ENCODE results near the gene C12orf60. TPM values are rescaled to one million over a fixed set of nuclear protein-coding genes. Genes with fewer than 3 reads are reported as not detected.

The C12orf60 gene
- total and polyA plus RNA-seq, 4 experiments from 2014 or later = 0.45 to 2.0 (median 1.4) TPM

GRCh38 chr12:14810167-14810952 is 6.9 kb downstream of the C12orf60 start:
- POLR2A ChIA-PET (ENCODE audit: partially characterized antibody) = interaction anchor here (1.4 to 1.7 kb wide), 2 partner anchors 36 to 40 kb away, joined by 5 to 11 read pairs; a partner anchor contains a TSS
- intact Hi-C loops (cut with micrococcal nuclease) = no loop called here
- Histone ChIP-seq H3K4me1 (ENCODE audit: insufficient read depth, low read length) (peaks cover 14% of the 10 kb centered on the region), H3K4me3 (ENCODE audit: low read length in 2 of 2) (no peak overlapping the region), H3K36me3 (ENCODE audit: insufficient read depth, low read length) (no peaks in the 10 kb centered on the region), H3K27me3 (ENCODE audit: insufficient read depth, low read length) (no peaks in the 10 kb centered on the region), H3K9me3 (ENCODE audit: control insufficient read depth in 1 of 2, low read length in 2 of 2) (no peaks in the 10 kb centered on the region), H3K27ac (ENCODE audit: low read depth, low read length) (no peak overlapping the region)
- DNase-seq = no peak
- no peaks in the 10 kb centered on the region for H3K36me3 Mint-ChIP-seq
- H3K27me3 Mint-ChIP-seq = no peaks in the 10 kb centered on the region
- H3K9me3 Mint-ChIP-seq = no peaks in the 10 kb centered on the region
- peaks cover 9 to 14% (median 13%) of the 10 kb centered on the region in 4 donors for H3K4me1 Mint-ChIP-seq
- CTCF ChIA-PET (ENCODE audit: partially characterized antibody) = interaction anchor here (1.3 to 2.1 kb wide), 3 partner anchors 40 to 411 kb away, joined by 5 to 10 read pairs (median 8); partner anchors contain the start of gene RERG
- H3K27ac Mint-ChIP-seq = peak overlapping the region in 2 of 7 donors; percentile 20 to 57
- peak overlapping the region in 3 of 8 donors; percentile 13 to 64 (median 45) for H3K4me3 Mint-ChIP-seq

GRCh38 chr12:14810953-14811483 is 7.5 kb downstream of the C12orf60 start:
- Histone ChIP-seq H3K4me3 (ENCODE audit: low read length in 2 of 2) (no peak overlapping the region), H3K27ac (ENCODE audit: low read depth, low read length) (no peak overlapping the region), H3K27me3 (ENCODE audit: insufficient read depth, low read length) (no peaks in the 10 kb centered on the region), H3K9me3 (ENCODE audit: control insufficient read depth in 1 of 2, low read length in 2 of 2) (no peaks in the 10 kb centered on the region), H3K4me1 (ENCODE audit: insufficient read depth, low read length) (peaks cover 12% of the 10 kb centered on the region), H3K36me3 (ENCODE audit: insufficient read depth, low read length) (no peaks in the 10 kb centered on the region)
- DNase-seq = no peak
- Mint-ChIP-seq H3K36me3 (no peaks in the 10 kb centered on the region), H3K27ac (no peak overlapping the region), H3K4me1 (peaks cover 5 to 14% (median 11%) of the 10 kb centered on the region in 4 donors), H3K4me3 (peak overlapping the region in 1 of 8 donors; percentile 45), H3K9me3 (no peaks in the 10 kb centered on the region), H3K27me3 (no peaks in the 10 kb centered on the region)
- intact Hi-C loops (cut with micrococcal nuclease) = no loop called here
- CTCF ChIA-PET (ENCODE audit: partially characterized antibody) = interaction anchor here (1.3 to 2.1 kb wide), 3 partner anchors 41 to 410 kb away, joined by 5 to 10 read pairs (median 8); partner anchors contain the start of gene RERG
- POLR2A ChIA-PET (ENCODE audit: partially characterized antibody) = interaction anchor here (1.4 to 1.7 kb wide), 2 partner anchors 37 to 41 kb away, joined by 5 to 11 read pairs; a partner anchor contains a TSS

DNA sequence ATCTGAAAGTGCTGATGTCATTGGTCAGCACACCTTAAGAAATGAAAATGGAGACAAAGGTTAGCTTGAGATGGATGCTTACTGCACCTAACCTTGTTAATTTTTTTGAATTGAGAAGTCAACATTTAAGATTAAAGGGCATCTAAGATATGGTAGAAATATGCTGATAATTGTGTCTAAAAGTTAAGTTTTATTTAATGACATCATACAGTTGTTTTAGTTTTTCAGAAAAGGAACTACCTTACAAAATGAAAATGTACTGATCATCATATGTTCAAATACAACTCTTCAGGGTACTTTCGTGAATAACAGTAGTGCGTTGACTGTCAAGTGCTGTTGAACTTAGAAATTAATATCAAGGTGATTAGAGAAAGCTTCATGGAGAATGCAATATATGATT is 8.0 kb downstream of the C12orf60 start:
- POLR2A ChIA-PET (ENCODE audit: partially characterized antibody) = interaction anchor here (1.7 kb wide), 1 partner anchor 41 kb away, joined by 11 read pairs; a partner anchor contains a TSS
- no peaks in the 10 kb centered on the region for H3K27me3 ChIP-seq (ENCODE audit: insufficient read depth, low read length)
- no peak for DNase-seq
- no peaks in the 10 kb centered on the region for H3K36me3 Mint-ChIP-seq
- peaks cover 12% of the 10 kb centered on the region for H3K4me1 ChIP-seq (ENCODE audit: insufficient read depth, low read length)
- no peaks in the 10 kb centered on the region for H3K9me3 Mint-ChIP-seq
- no peaks in the 10 kb centered on the region for H3K9me3 ChIP-seq (ENCODE audit: control insufficient read depth in 1 of 2, low read length in 2 of 2)
- no peak overlapping the region for H3K27ac ChIP-seq (ENCODE audit: low read depth, low read length)
- H3K27me3 Mint-ChIP-seq = no peaks in the 10 kb centered on the region
- no peaks in the 10 kb centered on the region for H3K36me3 ChIP-seq (ENCODE audit: insufficient read depth, low read length)
- CTCF ChIA-PET (ENCODE audit: partially characterized antibody) = interaction anchor here (1.3 to 2.1 kb wide), 3 partner anchors 41 to 410 kb away, joined by 5 to 10 read pairs (median 8); partner anchors contain the start of gene RERG
- no peak overlapping the region for H3K27ac Mint-ChIP-seq
- H3K4me3 ChIP-seq (ENCODE audit: low read length in 2 of 2) = no peak overlapping the region
- peaks cover 5 to 14% (median 11%) of the 10 kb centered on the region in 4 donors for H3K4me1 Mint-ChIP-seq
- H3K4me3 Mint-ChIP-seq = no peak overlapping the region
- intact Hi-C loops (cut with micrococcal nuclease) = no loop called here

DNA sequence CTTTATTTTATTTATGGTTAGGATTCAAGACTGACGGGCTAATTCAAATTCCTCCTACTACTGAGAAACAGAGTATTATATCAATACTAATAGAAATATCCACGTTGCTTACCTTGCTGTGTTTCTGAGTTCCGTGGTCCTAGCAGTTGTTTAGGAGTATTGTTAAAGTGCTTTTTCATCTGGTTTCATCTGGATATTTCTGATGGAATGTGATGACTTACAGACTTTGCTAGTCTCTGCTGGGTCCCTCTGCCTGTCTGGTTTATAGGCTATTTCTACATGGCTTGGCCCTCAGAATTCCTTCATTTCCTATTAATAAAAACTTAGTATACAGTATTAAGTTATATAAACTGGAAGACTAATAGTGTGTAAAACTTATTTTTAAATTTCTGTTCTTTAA is 10.5 kb downstream of the C12orf60 start, which contains the start of gene SMCO3:
TSS of gene SMCO3 (minus strand) at position 169 of the 400 bp plus-strand sequence. CDS start 7,502 bp downstream, outside the sequence.
- DNase-seq = peak in 1 of 5 donors; percentile 12
- CTCF ChIA-PET (ENCODE audit: partially characterized antibody) = interaction anchor here (0.7 kb wide), 1 partner anchor 8 kb away, joined by 4 read pairs; no protein-coding TSS in a partner anchor
- intact Hi-C loops (cut with micrococcal nuclease) = no loop called here
- no peak within 1 kb of the TSS for H3K27ac ChIP-seq (ENCODE audit: low read depth, low read length)
- H3K27me3 Mint-ChIP-seq = peaks cover 2 to 3% of the 10 kb centered on the region in 2 donors
- no peaks in the 10 kb centered on the region for H3K36me3 Mint-ChIP-seq
- H3K4me1 Mint-ChIP-seq = peaks cover 6 to 20% (median 14%) of the 10 kb centered on the region in 4 donors
- H3K4me3 Mint-ChIP-seq = no peak within 1 kb of the TSS
- H3K4me1 ChIP-seq (ENCODE audit: insufficient read depth, low read length) = peaks cover 12% of the 10 kb centered on the region
- H3K36me3 ChIP-seq (ENCODE audit: insufficient read depth, low read length) = no peaks in the 10 kb centered on the region
- peaks cover 0 to 5% (median 0%) of the 10 kb centered on the region in 8 donors for H3K9me3 Mint-ChIP-seq
- no peak within 1 kb of the TSS for H3K27ac Mint-ChIP-seq
- H3K9me3 ChIP-seq (ENCODE audit: control insufficient read depth in 1 of 2, low read length in 2 of 2) = no peaks in the 10 kb centered on the region
- POLR2A ChIA-PET (ENCODE audit: partially characterized antibody) = no interaction called here
- no peaks in the 10 kb centered on the region for H3K27me3 ChIP-seq (ENCODE audit: insufficient read depth, low read length)
- H3K4me3 ChIP-seq (ENCODE audit: low read length in 2 of 2) = no peak within 1 kb of the TSS

GRCh38 chr12:14824012-14824634 is 20.7 kb downstream of the C12orf60 start:
- H3K27ac Mint-ChIP-seq = no peak overlapping the region
- no peak for DNase-seq
- ChIA-PET CTCF (ENCODE audit: partially characterized antibody) (no interaction called here), POLR2A (ENCODE audit: partially characterized antibody) (no interaction called here)
- no peaks in the 10 kb centered on the region for H3K36me3 ChIP-seq (ENCODE audit: insufficient read depth, low read length)
- no peak overlapping the region for H3K4me3 Mint-ChIP-seq
- H3K4me1 ChIP-seq (ENCODE audit: insufficient read depth, low read length) = no peaks in the 10 kb centered on the region
- peaks cover 0 to 4% of the 10 kb centered on the region in 2 donors for H3K36me3 Mint-ChIP-seq
- no peak overlapping the region for H3K27ac ChIP-seq (ENCODE audit: low read depth, low read length)
- H3K4me1 Mint-ChIP-seq = no peaks in the 10 kb centered on the region
- H3K27me3 Mint-ChIP-seq = peaks cover 0 to 3% of the 10 kb centered on the region in 2 donors
- intact Hi-C loops (cut with micrococcal nuclease) = no loop called here
- no peaks in the 10 kb centered on the region for H3K9me3 Mint-ChIP-seq
- H3K4me3 ChIP-seq (ENCODE audit: low read length in 2 of 2) = no peak overlapping the region
- H3K9me3 ChIP-seq (ENCODE audit: control insufficient read depth in 1 of 2, low read length in 2 of 2) = no peaks in the 10 kb centered on the region
- no peaks in the 10 kb centered on the region for H3K27me3 ChIP-seq (ENCODE audit: insufficient read depth, low read length)

DNA sequence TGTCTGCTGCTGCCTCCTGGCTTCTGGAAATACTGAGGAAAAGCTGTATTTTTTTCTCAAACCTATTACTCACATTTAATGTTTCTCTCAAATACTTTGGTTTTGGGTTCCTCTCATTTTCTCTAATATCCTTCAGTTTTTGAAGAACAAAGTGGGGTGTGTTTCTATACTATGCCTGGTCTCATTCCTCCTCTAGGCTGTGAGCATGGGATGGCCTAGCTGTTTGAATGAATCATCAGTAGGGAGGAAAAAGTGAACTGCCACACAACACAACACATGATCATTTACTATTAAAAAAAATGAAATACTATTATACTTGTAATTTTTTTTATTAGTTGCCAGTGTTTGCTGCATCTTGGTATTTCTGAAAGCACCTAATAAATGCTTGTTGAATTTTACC is 21.8 kb downstream of the C12orf60 start:
- intact Hi-C loops (cut with micrococcal nuclease) = no loop called here
- Histone ChIP-seq H3K4me1 (ENCODE audit: insufficient read depth, low read length) (no peaks in the 10 kb centered on the region), H3K36me3 (ENCODE audit: insufficient read depth, low read length) (no peaks in the 10 kb centered on the region), H3K27ac (ENCODE audit: low read depth, low read length) (no peak overlapping the region), H3K9me3 (ENCODE audit: control insufficient read depth in 1 of 2, low read length in 2 of 2) (no peaks in the 10 kb centered on the region), H3K27me3 (ENCODE audit: insufficient read depth, low read length) (no peaks in the 10 kb centered on the region), H3K4me3 (ENCODE audit: low read length in 2 of 2) (no peak overlapping the region)
- Mint-ChIP-seq H3K4me3 (no peak overlapping the region), H3K27ac (no peak overlapping the region), H3K4me1 (no peaks in the 10 kb centered on the region), H3K9me3 (no peaks in the 10 kb centered on the region), H3K36me3 (peaks cover 0 to 4% of the 10 kb centered on the region in 2 donors), H3K27me3 (peaks cover 0 to 3% of the 10 kb centered on the region in 2 donors)
- no peak for DNase-seq
- CTCF ChIA-PET (ENCODE audit: partially characterized antibody) = interaction anchor here (1.3 kb wide), 1 partner anchor 21 kb away, joined by 6 read pairs; no protein-coding TSS in a partner anchor
- POLR2A ChIA-PET (ENCODE audit: partially characterized antibody) = no interaction called here

- Histone ChIP-seq H3K27ac (ENCODE audit: low read depth, low read length) (no peak overlapping the region), H3K4me1 (ENCODE audit: insufficient read depth, low read length) (no peaks in the 10 kb centered on the region), H3K36me3 (ENCODE audit: insufficient read depth, low read length) (no peaks in the 10 kb centered on the region), H3K27me3 (ENCODE audit: insufficient read depth, low read length) (no peaks in the 10 kb centered on the region), H3K9me3 (ENCODE audit: control insufficient read depth in 1 of 2, low read length in 2 of 2) (no peaks in the 10 kb centered on the region), H3K4me3 (ENCODE audit: low read length in 2 of 2) (no peak overlapping the region)
- ChIA-PET POLR2A (ENCODE audit: partially characterized antibody) (no interaction called here), CTCF (ENCODE audit: partially characterized antibody) (no interaction called here)
- intact Hi-C loops (cut with micrococcal nuclease) = no loop called here
- no peak overlapping the region for H3K27ac Mint-ChIP-seq
- H3K27me3 Mint-ChIP-seq = peaks cover under 1 to 2% of the 10 kb centered on the region in 2 donors
- DNase-seq = no peak
- H3K36me3 Mint-ChIP-seq = peaks cover 0 to 2% of the 10 kb centered on the region in 2 donors
- H3K4me1 Mint-ChIP-seq = no peaks in the 10 kb centered on the region
- H3K9me3 Mint-ChIP-seq = no peaks in the 10 kb centered on the region
- no peak overlapping the region for H3K4me3 Mint-ChIP-seq
These were observed 23.0 kb downstream of the C12orf60 start for GRCh38 chr12:14826491-14826890.

All from CD4-positive, alpha-beta memory T cell (primary cell).